Activated CD4-positive, alpha-beta memory T cell treated with anti-CD3 and anti-CD28 coated beads, Interleukin-2, amount 10 ng/mL, durations not matched to agents 7 days and 5 days (primary cell): ENCODE data around the gene HYI. TPM values are rescaled to one million over a fixed set of nuclear protein-coding genes. Genes with fewer than 3 reads are reported as not detected.

ENCODE experiments used
- CTCF ChIA-PET: fragments of 350-600 bp; sonication (Branson Sonifier 250); formaldehyde crosslinking; loops from one replicate; lab custom pipeline; 2021; ENCODE audit warnings: antibody characterized with exemption, inconsistent platforms; lab: Charles Lee
- POLR2A ChIA-PET: fragments of 350-600 bp; sonication (Branson Sonifier 250); formaldehyde crosslinking; loops from one replicate; lab custom pipeline; 2021; ENCODE audit warnings: antibody characterized with exemption; lab: Charles Lee
- DNase-seq: peaks from one replicate; pipeline ENCODE4 v3.0.0-alpha.2; 2020
- H3K27ac Mint-ChIP-seq: one replicate; pipeline ENCODE4 v1.8.0; 2021; ENCODE audit warnings: mild to moderate bottlenecking, mixed read lengths
- H3K27me3 Mint-ChIP-seq: one replicate; pipeline ENCODE4 v1.8.0; 2021; ENCODE audit warnings: mixed read lengths
- H3K36me3 Mint-ChIP-seq: one replicate; pipeline ENCODE4 v1.8.0; 2021; ENCODE audit warnings: low read depth, mixed read lengths
- H3K4me1 Mint-ChIP-seq: one replicate; pipeline ENCODE4 v1.8.0; 2021; ENCODE audit warnings: mixed read lengths
- H3K4me3 Mint-ChIP-seq: one replicate; pipeline ENCODE4 v1.8.0; 2021; ENCODE audit warnings: mild to moderate bottlenecking, mixed read lengths
- H3K9me3 Mint-ChIP-seq: one replicate; pipeline ENCODE4 v1.8.0; 2021; ENCODE audit warnings: mixed read lengths
- total RNA-seq, 2 experiments: library from RNA; stranded (reverse); gene quantifications; one replicate each; pipeline ENCODE4 v1.2.3, GENCODE V29; 2021

The HYI gene
- total RNA-seq, 2 experiments from 2014 or later, result 15.6 to 16.8 TPM

- H3K4me1 Mint-ChIP-seq, result no peaks in the 10 kb centered on the region
- no peaks in the 10 kb centered on the region for H3K9me3 Mint-ChIP-seq
- POLR2A ChIA-PET, result interaction anchor here (1.0 to 1.9 kb wide), 2 partner anchors 9 to 16 kb away, joined by 3 to 7 read pairs; partner anchors contain the start of gene HYI
- CTCF ChIA-PET, result interaction anchor here (0.9 kb wide), 1 partner anchor 567 kb away, joined by 3 read pairs; no protein-coding TSS in a partner anchor
- H3K27ac Mint-ChIP-seq, result no peak overlapping the region
- H3K27me3 Mint-ChIP-seq, result no peaks in the 10 kb centered on the region
- H3K36me3 Mint-ChIP-seq, result peaks cover 20% of the 10 kb centered on the region
- H3K4me3 Mint-ChIP-seq, result no peak overlapping the region
- no peak for DNase-seq
Measured at GRCh38 chr1:43438006-43438405, 15.7 kb downstream of the HYI start.

- DNase-seq, result no peak
- CTCF ChIA-PET, result interaction anchor here (0.9 kb wide), 1 partner anchor 568 kb away, joined by 3 read pairs; no protein-coding TSS in a partner anchor
- Mint-ChIP-seq H3K4me1 (no peaks in the 10 kb centered on the region), H3K36me3 (peaks cover 22% of the 10 kb centered on the region), H3K27ac (no peak overlapping the region), H3K9me3 (no peaks in the 10 kb centered on the region), H3K27me3 (no peaks in the 10 kb centered on the region), H3K4me3 (no peak overlapping the region)
- POLR2A ChIA-PET, result interaction anchor here (1.0 to 1.9 kb wide), 2 partner anchors 9 to 17 kb away, joined by 3 to 7 read pairs; partner anchors contain the start of gene HYI
Measured at GRCh38 chr1:43437031-43437973, 16.4 kb downstream of the HYI start.

- Mint-ChIP-seq H3K36me3 (peaks cover 28% of the 10 kb centered on the region), H3K4me3 (no peak overlapping the region), H3K4me1 (no peaks in the 10 kb centered on the region), H3K27me3 (no peaks in the 10 kb centered on the region), H3K9me3 (no peaks in the 10 kb centered on the region), H3K27ac (no peak overlapping the region)
- DNase-seq, result no peak
- POLR2A ChIA-PET, result no interaction called here
- CTCF ChIA-PET, result interaction anchor here (1.2 kb wide), 1 partner anchor 18 kb away, joined by 3 read pairs; the partner anchor contains the start of gene HYI
Measured at GRCh38 chr1:43436371-43436770, 17.4 kb downstream of the HYI start.

- POLR2A ChIA-PET, result interaction anchor here (1.3 kb wide), 1 partner anchor 26 kb away, joined by 3 read pairs; no protein-coding TSS in a partner anchor
- DNase-seq, result no peak
- no peaks in the 10 kb centered on the region for H3K27me3 Mint-ChIP-seq
- no peak overlapping the region for H3K4me3 Mint-ChIP-seq
- no peak overlapping the region for H3K27ac Mint-ChIP-seq
- H3K9me3 Mint-ChIP-seq, result no peaks in the 10 kb centered on the region
- CTCF ChIA-PET, result interaction anchor here (1.2 kb wide), 1 partner anchor 19 kb away, joined by 3 read pairs; the partner anchor contains the start of gene HYI
- H3K4me1 Mint-ChIP-seq, result no peaks in the 10 kb centered on the region
- peaks cover 26% of the 10 kb centered on the region for H3K36me3 Mint-ChIP-seq
Measured at GRCh38 chr1:43435146-43436145, 18.3 kb downstream of the HYI start.

GRCh38 chr1:43434256-43434655 lies 19.5 kb downstream of the HYI start:
- H3K4me3 Mint-ChIP-seq, result no peak overlapping the region
- no peaks in the 10 kb centered on the region for H3K27me3 Mint-ChIP-seq
- ChIA-PET POLR2A (interaction anchor here (1.3 kb wide), 1 partner anchor 27 kb away, joined by 3 read pairs; no protein-coding TSS in a partner anchor), CTCF (no interaction called here)
- H3K4me1 Mint-ChIP-seq, result no peaks in the 10 kb centered on the region
- H3K27ac Mint-ChIP-seq, result no peak overlapping the region
- H3K36me3 Mint-ChIP-seq, result peaks cover 34% of the 10 kb centered on the region
- H3K9me3 Mint-ChIP-seq, result no peaks in the 10 kb centered on the region
- DNase-seq, result no peak

- DNase-seq, result no peak
- Mint-ChIP-seq H3K27ac (no peak overlapping the region), H3K4me3 (no peak overlapping the region), H3K27me3 (no peaks in the 10 kb centered on the region), H3K9me3 (no peaks in the 10 kb centered on the region), H3K4me1 (no peaks in the 10 kb centered on the region), H3K36me3 (peaks cover 36% of the 10 kb centered on the region)
- ChIA-PET POLR2A (no interaction called here), CTCF (no interaction called here)
Measured at GRCh38 chr1:43432907-43433306, 20.8 kb downstream of the HYI start.

- no peaks in the 10 kb centered on the region for H3K9me3 Mint-ChIP-seq
- ChIA-PET POLR2A (no interaction called here), CTCF (no interaction called here)
- no peak overlapping the region for H3K27ac Mint-ChIP-seq
- no peaks in the 10 kb centered on the region for H3K4me1 Mint-ChIP-seq
- DNase-seq, result no peak
- no peaks in the 10 kb centered on the region for H3K27me3 Mint-ChIP-seq
- peaks cover 42% of the 10 kb centered on the region for H3K36me3 Mint-ChIP-seq
- H3K4me3 Mint-ChIP-seq, result no peak overlapping the region
Measured at GRCh38 chr1:43432171-43432860, 21.4 kb downstream of the HYI start.

GRCh38 chr1:43431676-43432075 lies 22.1 kb downstream of the HYI start:
- H3K27ac Mint-ChIP-seq, result no peak overlapping the region
- POLR2A ChIA-PET, result no interaction called here

GRCh38 chr1:43430831-43431230 lies 22.9 kb downstream of the HYI start:
- CTCF ChIA-PET, result no interaction called here
- no peak for DNase-seq
- POLR2A ChIA-PET, result no interaction called here
- no peaks in the 10 kb centered on the region for H3K9me3 Mint-ChIP-seq
- H3K27me3 Mint-ChIP-seq, result no peaks in the 10 kb centered on the region
- no peak overlapping the region for H3K27ac Mint-ChIP-seq
- H3K36me3 Mint-ChIP-seq, result peaks cover 52% of the 10 kb centered on the region
- no peaks in the 10 kb centered on the region for H3K4me1 Mint-ChIP-seq
- no peak overlapping the region for H3K4me3 Mint-ChIP-seq

More at GRCh38 chr1:43431676-43432075, 22.1 kb downstream of the HYI start:
- H3K27me3 Mint-ChIP-seq, result no peaks in the 10 kb centered on the region
- CTCF ChIA-PET, result no interaction called here
- H3K4me3 Mint-ChIP-seq, result no peak overlapping the region
- H3K36me3 Mint-ChIP-seq, result peaks cover 48% of the 10 kb centered on the region
- H3K9me3 Mint-ChIP-seq, result no peaks in the 10 kb centered on the region
- DNase-seq, result no peak
- no peaks in the 10 kb centered on the region for H3K4me1 Mint-ChIP-seq

- CTCF ChIA-PET, result no interaction called here
- Mint-ChIP-seq H3K27me3 (no peaks in the 10 kb centered on the region), H3K4me1 (peaks cover 12% of the 10 kb centered on the region), H3K4me3 (no peak overlapping the region), H3K36me3 (peaks cover 68% of the 10 kb centered on the region), H3K27ac (no peak overlapping the region), H3K9me3 (no peaks in the 10 kb centered on the region)
- POLR2A ChIA-PET, result no interaction called here
- no peak for DNase-seq
Measured at GRCh38 chr1:43427941-43428340, 25.8 kb downstream of the HYI start.

GRCh38 chr1:43427524-43427923 lies 26.2 kb downstream of the HYI start:
- no peak overlapping the region for H3K27ac Mint-ChIP-seq
- POLR2A ChIA-PET, result interaction anchor here (1.2 kb wide), 1 partner anchor 14 kb away, joined by 3 read pairs; no protein-coding TSS in a partner anchor
- H3K27me3 Mint-ChIP-seq, result no peaks in the 10 kb centered on the region
- H3K36me3 Mint-ChIP-seq, result peaks cover 72% of the 10 kb centered on the region
- H3K4me3 Mint-ChIP-seq, result no peak overlapping the region
- no peak for DNase-seq
- H3K4me1 Mint-ChIP-seq, result peaks cover 12% of the 10 kb centered on the region
- CTCF ChIA-PET, result no interaction called here
- H3K9me3 Mint-ChIP-seq, result no peaks in the 10 kb centered on the region

GRCh38 chr1:43426221-43426620 lies 27.5 kb downstream of the HYI start:
- POLR2A ChIA-PET, result interaction anchor here (1.2 kb wide), 1 partner anchor 13 kb away, joined by 3 read pairs; no protein-coding TSS in a partner anchor
- Mint-ChIP-seq H3K36me3 (peaks cover 68% of the 10 kb centered on the region), H3K4me3 (no peak overlapping the region), H3K27ac (no peak overlapping the region), H3K27me3 (no peaks in the 10 kb centered on the region), H3K4me1 (peaks cover 12% of the 10 kb centered on the region), H3K9me3 (no peaks in the 10 kb centered on the region)
- DNase-seq, result no peak
- CTCF ChIA-PET, result no interaction called here
